Kidney capillary endothelial cell (primary cell): ENCODE measurements around the gene KIAA0930.
"Not testable (repeated sequence)": the region's sequence is repeated elsewhere in the genome, so short reads cannot be mapped to it uniquely, and the experiment has no call there.

ENCODE experiments used
- DNase-seq: peaks from one replicate; pipeline ENCODE4 v3.0.0-alpha.2; 2018; ENCODE audit warnings: low spot score

KIAA0930 gene

DNA sequence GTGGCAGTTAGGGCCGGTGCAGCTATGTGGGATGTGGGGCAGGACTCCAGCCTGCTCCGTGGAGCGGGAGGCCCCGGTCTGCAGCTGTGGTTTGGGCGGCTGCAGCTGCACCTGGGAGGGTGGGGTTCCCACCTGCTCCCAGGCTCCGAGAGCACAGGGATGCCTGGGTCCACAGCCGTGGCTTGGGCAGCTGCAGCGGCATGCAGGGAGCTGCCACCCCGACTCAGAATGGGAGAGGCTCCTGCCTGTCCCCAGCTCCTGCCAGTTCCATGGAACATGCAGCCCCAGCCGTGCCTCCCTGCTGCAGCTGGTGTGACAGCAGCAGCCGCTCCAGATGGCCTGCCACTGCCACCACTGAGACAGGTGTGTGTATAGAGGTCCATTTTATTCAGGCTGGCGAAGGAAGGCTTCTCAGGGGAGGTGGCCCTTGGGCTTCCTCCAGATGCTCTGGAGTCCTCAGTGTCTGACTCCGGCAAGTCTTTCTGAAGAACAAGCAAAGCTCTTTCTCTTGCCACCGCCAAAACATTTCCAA, 22.3 kb upstream of the KIAA0930 start:
- no peak for DNase-seq

DNA sequence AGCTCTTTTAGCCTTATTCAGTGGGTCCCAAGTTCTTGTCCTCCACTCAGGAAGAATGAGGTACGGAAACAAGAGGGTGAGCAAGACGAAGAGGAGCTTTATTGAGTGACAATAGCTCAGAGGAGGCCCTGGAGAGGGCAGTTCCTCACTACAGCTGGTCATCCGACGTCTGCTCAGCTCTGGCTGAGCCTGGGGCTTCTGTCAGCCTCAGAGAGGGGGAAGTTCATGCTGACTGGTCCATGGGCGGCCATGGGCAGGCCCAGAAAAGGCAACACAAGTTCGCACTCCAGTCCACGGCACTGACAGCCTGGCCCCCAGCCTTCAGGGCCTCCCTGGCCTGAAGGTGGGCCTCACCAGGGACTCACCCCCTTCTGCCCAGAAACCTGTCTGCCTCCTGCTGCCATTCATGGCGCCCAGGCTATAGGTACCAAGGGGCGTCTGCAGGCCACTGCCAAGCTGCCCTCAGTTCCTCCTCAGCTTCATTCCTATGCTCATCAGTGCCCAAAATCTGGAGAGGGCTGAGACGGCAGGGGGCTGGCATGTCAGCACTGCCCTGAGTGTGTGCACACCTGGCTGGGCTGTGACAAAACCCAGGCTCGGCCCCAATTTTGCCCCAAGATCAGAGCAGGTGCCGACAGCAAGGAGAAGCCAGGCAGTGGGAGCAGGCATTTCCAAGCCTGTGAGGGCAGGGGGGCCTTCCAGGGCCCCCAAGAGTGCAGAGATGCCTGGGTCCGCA, 21.7 kb upstream of the KIAA0930 start:
- no peak for DNase-seq

DNA sequence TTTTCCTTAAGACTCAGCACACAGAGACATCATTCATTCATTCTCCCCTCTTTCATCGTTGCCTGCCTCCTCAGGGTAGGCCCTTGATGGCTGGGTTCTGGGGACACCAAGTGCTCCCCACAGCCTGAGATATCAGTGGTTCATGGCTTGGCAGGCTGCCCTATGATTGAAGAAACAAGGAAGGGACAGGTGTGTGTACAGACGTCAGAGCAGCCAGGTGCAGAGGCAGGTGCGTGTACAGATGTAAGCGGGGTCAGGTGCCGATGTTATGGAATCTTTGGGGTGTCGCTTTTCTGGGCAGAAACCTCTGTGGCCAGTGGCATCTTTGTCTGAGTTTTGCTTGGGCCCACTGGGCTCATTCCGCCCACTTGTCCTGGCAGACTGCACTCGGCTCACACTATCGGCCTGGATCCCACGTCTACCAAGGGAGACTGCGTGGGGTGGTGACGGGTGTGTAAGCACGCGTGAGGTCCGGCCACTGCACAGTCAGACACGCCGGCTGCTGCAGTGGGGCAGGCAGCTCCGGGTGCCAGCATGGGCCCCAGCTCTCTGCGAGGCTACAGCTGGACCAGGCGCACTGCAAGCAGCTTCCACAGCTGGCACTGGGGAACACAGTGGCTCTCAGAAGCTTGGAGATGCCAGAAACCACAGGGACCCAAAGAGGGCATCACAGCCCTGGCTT, 20.9 kb upstream of the KIAA0930 start:
- DNase-seq, result no peak

DNA sequence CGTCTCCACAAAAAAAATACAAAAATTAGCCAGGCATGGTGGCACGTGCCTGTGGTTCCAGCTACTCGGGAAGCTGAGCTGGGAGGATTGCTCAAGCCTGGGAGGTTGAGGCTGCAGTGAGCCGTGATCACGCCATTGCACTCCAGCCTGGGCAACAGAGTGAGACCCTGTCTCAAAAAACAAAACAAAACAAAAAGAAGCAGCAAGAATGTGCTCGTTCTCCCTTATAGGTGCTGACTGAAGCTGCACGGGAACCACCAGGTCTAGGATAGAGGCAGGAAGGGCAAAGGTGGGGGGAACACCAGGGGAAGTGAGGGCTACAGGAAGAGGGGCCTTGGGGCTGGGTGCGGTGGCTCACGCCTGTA, 19.7 kb upstream of the KIAA0930 start:
- DNase-seq, result not testable (repeated sequence)

DNA sequence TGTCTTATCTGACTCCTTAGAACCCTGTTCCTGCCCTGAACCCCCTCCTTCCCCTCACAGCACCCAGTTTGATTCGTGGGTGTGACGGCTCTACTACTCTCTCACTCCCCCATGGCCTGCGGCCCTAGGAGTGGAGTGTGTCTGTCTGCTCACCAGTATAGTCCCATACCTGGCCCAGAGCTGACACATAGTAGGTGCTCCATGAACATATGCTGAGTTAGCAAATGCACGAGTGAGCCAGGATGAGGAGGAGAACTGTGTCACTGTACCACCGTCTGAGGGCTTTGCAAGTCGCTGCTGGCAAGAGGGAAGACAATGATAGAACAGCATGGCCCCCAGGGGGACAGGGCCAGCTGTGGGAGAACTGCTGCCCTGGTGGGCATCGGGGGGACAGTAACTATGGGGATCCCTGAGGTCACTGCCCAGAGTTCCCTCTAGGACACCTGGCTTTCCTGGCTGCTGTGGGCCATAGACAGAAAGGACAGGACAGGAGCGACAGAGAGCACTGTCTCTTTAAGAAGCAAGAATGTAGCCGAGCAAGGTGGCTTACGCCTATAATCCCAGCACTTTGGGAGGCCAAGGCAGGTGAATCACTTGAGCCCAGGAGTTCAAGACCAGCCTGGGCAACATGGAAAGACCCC, 19.2 kb upstream of the KIAA0930 start:
- DNase-seq, result no peak

DNA sequence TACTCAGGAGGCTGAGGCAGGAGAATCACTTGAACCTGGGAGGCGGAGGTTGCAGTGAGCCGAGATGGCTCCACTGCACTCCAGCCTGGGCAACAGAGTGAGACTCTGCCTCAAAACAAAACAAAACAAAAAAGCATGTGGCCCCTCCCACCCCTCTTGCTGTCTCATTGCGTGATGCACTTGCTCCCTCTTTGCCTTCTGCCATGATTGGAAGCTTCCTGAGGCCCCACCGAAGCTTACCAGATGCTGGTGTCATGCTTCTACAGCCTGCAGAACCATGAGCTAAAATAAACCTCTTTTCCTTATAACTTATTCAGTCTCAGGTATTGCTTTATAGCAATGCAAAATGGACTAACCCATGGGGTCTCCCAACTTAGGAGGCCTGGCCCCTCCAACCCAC, 17.2 kb upstream of the KIAA0930 start:
- DNase-seq, result not testable (repeated sequence)

DNA sequence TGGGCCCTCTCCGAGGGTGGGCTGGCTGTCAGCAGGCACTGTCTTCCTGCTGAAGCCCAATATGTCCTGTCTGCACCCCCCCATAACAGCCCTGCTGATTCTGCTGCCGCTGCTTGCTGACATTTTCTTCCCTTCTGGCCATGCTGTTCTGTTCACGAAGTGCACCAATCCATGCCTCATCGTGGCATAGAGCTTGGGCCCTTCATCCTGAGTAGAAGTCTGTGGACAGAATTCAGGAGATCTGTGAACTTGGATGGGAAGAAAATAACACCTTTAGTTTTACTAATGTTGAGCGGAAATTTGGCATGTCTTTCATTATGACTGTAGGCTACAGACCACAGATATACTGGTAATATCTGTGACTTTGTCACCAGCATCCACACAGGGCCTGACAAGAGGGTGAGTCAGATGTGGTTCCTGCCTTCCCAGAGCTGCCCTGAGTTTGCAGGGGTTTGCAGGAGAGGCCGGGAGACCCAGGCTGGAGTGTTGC, 14.1 kb upstream of the KIAA0930 start:
- DNase-seq, result no peak

DNA sequence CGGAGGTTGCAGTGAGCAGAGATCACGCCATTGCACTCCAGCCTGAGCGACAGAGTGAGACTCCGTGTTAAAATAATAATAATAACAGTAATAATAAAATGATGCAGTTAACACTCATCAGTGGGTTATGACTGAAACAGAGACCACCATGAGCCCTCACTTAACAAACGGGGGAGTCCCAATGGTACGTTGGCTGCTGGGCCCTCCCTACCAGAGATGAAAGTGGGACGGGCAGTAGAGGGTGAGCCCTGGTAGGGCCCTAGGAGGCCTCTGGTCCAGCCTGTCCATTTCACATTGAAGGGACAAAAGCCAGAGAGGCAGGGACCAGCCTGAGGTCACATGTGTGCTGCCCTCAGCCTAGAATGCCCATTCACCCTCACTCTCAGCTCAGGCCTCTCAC, 13.7 kb upstream of the KIAA0930 start:
- DNase-seq, result no peak

DNA sequence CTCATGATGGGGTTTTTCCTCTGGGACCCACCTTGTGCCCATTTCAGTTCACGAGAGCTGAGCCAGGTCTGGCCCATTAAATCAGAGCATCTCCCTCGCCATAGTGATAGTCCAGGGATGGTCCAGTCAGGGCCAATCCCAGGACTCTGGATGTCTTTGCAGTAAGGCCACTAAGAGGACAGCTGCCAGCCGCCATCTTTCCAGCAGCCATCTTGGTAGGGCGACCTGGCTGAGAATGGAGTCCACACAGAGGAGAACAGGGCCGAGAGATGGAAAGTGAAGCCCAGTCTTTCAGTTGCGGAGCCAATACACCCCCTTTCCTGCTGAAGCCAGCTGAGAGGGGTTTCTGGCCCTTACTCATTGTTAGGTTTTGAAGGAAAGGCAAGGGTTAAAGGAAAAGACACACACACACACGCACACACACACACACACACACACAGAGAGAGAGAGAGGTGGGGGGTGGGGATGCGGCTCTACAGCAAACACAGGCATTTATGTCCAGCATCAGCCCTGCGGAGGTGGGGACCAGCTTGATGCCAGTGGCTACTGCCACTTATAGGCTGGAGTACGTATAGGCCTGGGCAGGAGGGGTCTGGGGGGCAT, 12.4 kb upstream of the KIAA0930 start:
- DNase-seq, result no peak

DNA sequence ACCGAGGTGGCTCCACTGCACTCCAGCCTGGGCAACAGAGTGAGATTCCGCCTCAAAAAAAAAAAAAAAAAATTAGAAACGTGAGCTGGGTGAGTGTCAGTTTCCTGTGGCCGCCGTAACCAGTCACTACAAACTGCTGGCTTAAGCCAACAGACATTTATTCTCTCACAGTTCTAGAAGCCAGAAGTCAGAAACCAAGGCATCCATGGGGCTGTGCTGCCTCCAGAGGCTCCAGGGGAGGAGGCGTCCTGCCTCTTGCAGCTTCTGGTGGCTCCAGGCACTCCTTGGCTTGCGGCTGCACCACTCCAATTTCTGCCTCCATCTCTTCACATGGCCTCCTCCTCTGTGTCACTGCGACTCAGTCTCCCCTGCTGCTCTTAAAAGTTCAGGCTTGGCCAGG, 11.1 kb upstream of the KIAA0930 start:
- no peak for DNase-seq

DNA sequence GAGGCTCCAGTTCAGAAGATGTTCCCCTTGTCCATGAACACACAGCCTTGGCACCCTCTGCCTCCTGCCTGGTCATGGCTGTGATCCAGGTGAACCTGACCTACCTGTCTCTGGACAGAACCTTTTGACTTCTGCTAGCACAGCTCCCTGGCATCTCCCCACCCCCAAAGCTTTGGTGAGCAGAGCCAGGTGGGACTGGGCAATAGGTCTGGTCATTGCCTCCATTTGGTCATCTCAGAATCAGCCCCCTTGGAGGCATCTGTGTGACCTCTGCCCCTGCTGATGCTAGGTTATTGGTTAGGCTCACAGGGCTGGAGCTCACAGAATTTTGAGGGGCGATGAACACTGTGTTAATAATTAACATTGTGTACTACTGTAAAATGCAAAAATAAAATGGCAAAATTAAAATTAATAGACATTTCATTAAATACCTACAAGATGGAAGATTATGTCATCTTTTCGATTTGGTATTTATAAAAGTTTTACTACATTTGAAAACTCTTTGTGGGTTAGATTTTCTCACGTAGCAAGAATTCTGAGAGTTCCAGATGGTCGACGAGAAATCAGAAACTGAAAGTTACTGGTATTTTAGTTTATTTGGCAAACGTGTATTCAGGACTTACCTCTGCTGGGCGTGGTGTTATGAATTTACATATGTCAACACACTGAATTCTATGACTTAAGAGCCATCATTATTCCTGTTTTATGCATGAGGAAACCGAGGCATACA, 8.3 kb upstream of the KIAA0930 start:
- no peak for DNase-seq

DNA sequence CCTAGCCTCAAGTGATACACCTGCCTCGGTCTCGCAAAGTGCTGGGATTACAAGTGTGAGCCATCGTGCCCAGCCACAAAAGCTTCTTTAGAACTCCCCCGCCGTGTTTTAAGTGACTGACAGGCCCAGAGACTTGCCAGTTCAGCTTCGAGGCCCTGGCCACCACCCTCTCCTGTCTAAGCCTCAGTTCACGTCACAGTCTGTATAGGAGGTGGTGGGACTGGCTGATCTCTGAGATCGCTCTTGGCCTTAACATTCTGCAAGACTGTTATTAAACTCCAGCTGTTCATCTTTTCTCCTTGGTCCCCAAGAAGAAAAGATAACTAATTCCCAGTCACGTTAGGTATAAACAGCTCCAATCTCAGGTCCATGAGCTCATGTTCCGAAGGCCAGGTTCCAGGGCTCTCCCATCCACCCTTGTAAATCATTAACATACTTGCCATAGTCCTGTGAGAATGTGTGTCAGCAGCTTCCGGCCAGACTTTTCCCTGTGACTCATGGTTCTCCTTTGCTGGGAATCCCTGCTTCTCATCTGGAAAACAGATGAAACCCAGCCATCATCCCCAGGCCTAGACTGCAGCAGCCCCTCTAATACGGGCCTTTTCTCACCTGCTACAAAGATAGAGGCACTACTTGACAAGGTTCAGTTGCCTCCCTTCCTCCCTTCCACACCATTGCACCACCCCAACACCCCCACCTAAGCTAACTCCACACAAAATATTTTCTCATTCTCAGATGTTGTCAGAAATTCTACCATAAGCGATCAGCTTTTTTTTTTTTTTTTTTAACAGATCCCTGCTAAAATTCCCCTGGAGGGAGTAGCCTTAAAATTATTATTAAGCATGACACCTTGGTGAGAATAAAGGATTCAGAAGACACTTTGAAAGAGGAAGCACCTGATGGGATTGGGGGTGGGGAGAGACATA, 5.6 kb upstream of the KIAA0930 start:
- peak; percentile 87 for DNase-seq

DNA sequence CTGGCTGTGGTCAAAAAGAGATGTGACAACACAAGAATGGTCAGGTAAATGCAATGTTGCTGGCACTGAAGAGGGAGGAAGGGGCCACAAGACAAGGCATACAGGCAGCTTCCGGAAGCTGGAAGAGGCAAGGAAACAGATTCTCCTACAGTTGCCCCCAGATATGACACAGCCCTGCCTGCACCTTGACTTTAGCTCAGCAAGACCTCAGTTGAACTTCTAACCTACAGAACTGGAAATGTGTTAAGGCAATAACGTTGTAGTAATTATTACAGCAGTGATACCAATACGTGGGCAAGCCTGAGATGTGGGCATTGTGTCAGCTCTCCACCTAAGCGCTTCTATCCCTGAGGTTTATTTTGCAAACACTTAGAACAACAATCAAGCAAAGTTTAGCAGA, 4.2 kb upstream of the KIAA0930 start:
- DNase-seq, result no peak

DNA sequence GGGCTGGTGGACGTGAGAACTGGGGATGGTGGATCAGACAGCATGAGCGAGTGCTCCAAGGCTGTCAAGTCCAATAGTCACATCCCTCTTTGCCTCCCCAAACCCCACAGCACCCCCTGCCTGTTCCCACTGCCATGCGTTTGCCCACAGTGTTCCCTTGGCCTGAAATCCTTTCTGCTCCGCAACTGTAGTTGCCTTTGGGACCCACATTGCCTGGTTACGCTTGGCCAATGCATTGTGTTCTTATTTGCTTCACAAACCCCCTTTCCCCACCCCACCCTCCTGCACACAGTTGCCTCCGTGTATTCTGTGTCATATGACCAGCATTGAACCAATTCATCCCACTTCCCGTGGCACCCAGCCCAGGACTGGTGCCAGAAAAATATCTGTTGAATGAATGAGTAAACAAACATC, 2.1 kb upstream of the KIAA0930 start:
- no peak for DNase-seq

DNA sequence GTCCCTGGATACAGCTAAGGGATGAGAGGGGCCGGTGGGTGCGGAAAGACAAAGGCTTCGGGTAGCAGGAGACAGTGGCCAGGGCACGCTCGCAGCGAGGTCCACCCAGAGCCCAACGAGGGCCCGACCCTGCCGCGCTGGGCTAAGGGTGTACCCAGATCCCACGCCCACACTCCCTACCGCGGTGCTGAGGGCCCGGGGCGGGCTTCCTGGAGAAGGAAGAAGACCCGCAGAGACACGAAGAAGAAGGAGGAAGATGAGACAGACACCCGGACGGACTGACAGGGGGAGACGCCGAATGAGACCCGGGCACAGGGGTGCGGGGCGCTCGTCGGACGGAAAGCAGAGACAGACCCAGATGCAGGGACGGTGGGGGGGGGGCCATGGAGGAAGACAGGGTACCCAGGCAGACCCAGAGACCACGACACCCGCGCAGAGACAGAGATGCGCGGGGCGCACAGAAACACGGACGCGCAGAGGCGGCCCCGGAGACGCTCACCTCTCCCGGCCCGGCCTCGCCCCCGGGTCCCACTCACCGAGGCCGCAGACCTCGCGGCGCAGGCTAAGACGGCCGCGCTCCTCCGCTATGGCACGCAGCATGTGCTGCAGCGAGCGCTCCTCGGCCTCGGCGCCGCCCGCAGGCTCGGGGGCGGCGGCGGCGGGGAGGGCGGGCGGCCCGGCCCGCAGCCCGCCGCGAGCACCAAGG, 437 bp downstream of the KIAA0930 start:
- DNase-seq, result no peak

DNA sequence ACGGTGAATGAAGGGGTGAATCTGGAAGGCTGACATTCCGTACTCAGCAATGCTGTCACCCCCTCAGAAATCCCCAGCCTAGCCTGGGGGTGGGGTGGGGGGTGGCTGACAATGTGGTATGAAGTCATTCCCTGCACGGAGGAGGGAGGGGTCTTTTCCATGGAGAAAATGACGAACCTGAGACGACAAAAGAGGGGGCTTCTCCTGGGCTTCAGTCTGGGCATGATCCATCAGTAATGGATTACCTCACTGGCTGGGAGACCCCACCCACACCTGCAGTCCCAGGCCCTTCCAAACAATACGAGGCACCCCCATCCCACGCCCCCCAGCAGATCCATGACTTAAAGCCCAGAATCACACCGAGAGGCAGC, 1.0 kb downstream of the KIAA0930 start:
- no peak for DNase-seq

DNA sequence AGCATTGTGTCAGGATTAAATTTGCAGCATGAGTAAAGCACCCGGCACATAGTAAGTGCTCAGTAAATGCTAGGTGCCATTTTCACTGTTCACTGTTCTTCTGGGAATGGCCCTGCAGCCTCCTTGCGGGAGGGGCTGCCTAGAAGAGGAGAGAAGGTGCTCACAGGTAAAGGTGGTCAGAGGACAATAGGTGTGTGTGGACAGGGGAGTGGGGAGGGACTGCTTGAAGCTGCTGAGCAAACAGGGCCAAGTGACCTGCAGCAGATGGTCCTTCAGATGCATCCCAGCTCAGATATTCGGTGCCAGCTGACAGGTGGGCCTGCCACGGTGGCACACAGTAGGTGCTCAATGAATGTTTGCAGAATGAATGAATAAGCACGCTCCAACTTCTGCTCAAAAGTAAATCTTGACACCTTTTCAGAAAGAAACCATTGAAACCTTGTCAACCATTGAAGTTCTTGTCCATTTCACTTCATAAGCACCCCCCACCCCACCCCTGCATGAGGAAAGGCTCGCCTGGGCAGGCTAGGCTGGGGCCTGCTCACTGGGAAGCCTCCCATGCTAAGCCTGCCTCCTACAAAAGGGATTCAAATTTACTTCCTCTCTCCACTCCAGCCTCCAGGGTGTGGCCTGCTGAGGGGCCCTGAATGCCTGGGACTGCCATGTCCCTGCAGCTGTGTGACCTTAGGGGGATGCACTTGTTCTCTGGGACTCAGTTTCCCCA, 1.6 kb downstream of the KIAA0930 start:
- no peak for DNase-seq

DNA sequence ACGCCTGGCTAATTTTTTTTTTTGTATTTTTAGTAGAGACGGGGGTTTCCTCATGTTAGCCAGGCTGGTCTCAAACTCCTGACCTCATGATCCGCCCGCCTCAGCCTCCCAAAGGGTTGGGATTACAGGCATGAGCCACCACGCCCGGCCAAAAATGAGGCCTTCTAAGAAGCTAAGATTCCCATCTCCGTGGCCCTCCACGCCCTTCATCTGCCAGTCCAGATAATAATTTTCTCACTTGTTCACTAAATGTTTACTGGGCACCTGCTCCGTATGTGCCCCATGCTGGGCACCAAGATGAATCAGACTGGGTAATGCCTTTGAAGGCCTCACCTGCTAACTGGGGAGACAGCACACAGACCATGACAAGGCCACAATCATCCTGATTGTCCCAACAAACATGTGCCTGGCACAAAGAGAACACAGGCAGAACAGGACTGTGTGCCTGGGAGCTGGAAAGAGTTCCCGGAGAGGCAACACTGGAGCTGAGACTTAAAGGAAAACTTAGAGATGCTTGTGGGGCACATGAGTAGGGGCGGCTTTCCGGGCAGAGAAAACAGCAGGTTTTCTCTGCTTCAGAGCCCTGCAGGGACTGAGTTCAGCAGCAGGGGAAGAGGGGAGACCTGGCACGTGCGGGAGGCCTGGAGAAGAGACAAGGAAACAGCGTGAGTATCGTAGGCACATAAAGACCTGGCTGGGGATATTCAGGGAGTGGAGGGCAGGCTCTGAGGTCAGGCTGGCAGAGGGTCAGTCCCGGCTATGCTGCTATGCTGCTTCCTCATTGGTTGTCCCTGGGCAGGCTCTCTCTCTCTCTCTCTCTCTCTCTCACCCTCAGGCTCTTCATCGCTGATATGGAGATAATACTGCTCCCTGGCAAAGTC, 2.4 kb downstream of the KIAA0930 start:
- no peak for DNase-seq
